ENCODE data around the gene TNIK.

TNIK gene

DNA sequence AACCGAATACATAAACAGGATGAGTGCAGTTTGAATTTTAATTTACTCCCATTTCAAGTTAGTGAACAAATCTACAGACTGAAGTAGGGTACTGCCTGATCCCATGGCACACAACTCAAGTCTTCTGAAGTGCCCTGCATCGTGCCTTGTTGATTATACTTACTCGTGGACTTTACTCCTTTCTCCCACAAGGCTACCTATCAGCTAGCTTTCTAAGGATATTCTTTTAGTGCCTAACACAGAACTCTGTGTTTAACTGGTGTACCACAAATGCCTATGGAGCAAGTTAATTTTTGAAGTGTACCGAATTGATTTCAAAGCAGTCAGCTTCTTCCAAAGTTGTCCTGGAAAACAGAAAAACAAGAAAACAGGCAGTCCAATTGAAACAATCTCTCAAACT lies 119.8 kb downstream of the TNIK start:
- DNase-seq (ENCODE audit: low read depth in 3 of 3), result no peak

DNA sequence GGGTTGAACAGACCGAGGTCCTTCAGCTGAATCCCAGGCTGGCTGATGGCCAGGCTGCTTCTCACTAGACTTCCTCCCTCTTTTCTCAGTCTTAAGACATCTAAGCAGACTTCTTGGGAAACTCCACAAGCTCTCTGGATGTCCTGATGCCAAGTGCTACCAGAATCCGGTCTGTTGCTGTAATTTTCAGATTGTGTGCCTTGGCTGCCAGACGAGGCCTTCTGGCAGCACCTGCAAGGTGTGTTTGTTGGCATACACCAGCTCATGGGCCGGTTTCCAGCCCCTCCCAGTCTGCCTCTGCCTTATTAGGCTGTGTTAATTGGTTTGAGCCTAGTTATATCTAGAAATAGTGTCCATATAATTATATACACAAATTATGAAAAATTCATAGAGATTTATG lies 120.6 kb downstream of the TNIK start:
- DNase-seq (ENCODE audit: low read depth in 3 of 3), result no peak

DNA sequence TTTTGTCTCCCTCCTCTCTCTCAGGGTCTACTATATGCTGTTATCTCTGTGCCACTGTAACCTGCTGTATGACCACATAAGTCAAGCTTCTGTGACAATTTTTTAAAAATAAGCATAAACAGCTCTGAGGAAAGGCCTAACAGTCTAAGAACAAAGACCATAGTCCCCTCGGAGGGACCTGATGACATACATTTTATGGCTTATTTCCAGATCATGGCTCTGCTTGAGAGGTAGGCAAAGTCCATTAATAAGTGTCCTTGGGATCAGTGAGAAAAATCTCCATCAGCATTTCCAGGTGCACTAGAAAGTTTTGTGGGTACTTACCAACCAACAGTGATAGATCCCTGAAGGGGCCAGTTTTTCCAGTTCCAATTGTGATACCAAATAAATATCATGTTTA lies 123.8 kb downstream of the TNIK start:
- no peak for DNase-seq (ENCODE audit: low read depth in 3 of 3)

DNA sequence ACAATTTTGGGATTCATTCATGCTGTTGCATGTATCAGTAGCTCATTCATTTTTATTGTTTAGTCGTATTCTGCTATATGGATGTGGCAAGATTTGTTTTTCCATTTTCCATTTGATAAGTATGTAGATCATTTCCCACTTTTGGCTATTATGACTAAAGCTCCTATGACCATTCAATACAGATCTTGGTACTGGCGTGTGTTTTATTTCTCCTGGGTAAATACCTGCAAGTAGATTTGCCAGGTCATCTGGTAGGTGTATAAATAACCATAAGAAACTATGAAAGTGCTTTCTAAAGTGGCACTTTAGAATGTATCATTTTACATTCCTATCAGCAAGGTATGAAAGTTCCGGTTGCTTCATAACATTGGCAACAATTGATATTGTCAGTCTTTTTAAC lies 124.6 kb downstream of the TNIK start:
- DNase-seq (ENCODE audit: low read depth in 3 of 3), result no peak

DNA sequence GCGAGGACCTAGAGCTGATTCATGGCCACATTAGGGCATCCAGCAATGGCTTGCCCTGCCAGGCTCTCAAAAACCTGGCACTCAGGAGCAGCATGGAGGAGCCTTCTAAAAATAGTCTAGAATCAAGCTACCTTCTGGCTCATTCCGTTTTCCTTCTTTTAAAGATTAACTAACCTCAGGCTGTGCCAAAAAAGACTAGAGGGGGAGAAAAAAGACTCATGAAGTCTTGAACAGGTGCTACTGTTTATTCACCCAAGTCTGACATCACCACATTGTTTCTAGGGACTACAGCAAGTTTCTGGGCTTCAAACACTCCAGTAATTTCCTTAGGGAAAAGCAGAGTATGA lies 125.8 kb downstream of the TNIK start:
- no peak for DNase-seq (ENCODE audit: low read depth in 3 of 3)

DNA sequence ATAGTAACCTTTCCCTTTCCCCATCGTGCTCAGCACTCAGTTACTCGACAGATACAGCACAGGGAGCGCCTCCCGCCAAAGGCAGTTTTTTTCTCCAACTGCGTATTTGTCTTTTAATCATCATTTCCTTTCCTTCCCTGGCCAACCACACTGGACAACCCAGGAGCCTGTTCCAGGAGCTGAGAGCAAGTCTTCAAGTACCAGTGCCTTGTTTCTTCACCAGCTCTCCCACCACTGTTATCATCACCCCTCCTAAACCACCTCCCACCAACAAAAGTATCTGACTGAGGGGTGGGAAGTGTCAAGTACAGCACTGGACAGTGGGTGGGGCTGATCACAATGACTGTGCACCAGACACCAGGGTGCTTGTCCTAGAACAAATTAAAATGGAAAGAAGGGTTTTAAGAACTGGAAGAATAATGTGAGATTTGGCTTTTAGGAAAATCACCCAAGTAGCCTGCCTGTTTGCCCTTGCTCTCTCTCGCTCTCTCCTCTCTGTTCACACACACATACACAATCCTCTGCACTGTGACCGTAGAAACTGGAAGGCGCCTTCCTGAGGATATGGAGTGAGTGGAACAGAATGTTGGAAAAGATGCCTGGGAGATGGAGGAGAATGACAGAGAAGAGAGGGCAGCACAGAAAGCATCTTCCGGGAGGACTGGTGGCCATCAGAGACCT lies 126.3 kb downstream of the TNIK start:
- DNase-seq (ENCODE audit: low read depth in 3 of 3), result no peak

DNA sequence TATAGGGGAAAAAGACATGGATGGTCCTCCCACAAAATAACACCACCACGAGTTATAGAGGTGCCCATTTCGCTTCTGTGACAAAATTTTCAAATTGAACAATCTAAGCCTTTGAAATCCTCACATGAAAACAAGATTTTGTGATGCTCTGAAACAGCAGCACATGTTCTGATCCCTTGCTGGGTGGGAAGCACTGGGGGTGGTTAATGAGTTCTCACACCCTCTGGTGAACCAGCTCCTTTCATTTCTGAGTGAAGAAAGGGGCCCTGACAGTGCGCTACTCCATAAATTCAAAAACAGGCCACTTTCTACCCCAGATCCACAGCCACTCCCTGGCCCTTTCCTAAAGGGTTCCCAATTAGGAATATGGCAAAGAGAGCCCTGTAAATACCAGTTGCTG lies 129.3 kb downstream of the TNIK start:
- DNase-seq (ENCODE audit: low read depth in 3 of 3), result no peak

DNA sequence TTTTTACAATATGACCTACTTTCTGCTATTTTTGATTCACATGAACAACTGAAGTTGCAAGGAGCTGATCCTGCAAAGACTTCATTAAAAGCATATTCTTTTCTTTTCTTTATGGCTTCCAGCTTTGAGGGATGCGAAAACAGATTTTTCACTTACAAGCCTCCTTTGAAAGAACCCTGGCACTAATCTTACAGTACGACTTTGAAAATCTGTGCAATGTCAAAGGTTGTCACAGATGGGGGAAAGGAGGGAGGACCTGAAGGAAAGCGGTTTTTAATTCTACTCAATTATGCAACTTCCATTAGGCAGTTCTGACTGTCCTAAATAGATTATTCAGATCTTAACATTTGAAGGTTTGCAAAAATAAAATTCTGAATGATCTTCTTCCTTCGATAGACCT lies 130.5 kb downstream of the TNIK start:
- DNase-seq (ENCODE audit: low read depth in 3 of 3), result no peak

DNA sequence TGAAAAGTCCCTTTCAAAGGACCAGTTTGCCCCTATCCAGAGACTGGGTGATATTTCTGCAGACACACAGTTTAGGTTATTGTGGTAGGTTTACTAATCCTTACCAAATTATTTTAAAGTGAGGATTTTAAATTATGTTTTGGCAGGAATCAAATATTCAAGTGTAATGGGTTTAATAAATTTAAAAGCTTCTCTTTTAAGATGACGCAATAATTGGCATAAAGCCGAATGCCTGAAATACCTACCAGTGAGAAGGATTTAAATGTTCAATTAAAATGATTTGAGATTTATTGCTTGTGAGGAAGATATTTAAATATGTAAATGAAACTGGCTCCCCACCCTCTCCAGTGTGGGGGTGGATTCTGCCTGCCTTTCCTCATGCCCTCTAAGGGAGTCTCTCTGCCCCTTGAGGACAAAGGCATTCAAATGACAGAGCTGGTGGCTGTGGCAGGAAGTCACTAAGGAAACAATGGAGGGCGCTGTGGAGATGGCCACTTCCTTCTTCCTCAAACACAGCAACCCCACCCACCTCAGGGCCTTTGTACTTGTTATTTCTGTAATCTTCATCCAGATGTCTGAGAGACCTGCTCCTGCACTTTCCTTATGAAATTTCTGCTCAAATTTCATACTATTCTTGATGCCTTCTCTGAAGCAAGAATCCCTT lies 131.7 kb downstream of the TNIK start:
- peak in 2 of 3 donors; percentile 15 to 28 for DNase-seq (ENCODE audit: low read depth in 3 of 3)

DNA sequence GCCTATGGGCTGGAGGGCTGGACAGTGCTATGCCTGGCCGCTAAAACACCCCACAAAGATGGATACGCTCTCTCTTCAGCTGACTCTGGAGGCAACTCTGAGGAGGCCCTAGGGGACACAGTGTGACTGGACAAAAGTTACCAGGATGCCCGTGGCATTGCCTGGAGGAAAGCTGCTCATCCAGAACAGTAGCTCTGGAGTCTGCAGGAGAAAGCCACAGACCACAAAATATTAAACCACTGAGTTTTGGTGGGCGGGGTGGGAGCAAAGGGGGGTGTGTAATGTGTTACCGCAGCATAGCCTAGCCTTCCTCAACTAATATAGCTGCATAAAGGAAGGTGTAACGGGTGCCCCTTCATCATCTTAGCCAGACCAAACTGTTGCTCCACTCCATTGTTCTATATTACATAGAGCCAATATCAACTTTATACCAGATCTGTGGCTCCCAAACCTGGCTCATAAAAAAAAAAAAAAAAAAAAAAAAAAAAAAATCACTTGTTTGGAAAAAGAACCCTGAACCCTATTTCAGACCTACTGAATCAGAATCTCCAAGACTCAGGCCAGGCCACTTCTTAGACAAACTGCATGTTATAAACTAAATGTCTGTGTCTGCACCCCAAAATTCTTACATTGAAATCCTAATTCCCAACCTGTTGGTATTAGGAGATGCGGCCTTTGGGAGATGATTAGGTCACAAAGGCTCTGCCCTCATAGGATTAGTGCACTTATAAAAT lies 132.6 kb downstream of the TNIK start:
- no peak for DNase-seq (ENCODE audit: low read depth in 3 of 3)

DNA sequence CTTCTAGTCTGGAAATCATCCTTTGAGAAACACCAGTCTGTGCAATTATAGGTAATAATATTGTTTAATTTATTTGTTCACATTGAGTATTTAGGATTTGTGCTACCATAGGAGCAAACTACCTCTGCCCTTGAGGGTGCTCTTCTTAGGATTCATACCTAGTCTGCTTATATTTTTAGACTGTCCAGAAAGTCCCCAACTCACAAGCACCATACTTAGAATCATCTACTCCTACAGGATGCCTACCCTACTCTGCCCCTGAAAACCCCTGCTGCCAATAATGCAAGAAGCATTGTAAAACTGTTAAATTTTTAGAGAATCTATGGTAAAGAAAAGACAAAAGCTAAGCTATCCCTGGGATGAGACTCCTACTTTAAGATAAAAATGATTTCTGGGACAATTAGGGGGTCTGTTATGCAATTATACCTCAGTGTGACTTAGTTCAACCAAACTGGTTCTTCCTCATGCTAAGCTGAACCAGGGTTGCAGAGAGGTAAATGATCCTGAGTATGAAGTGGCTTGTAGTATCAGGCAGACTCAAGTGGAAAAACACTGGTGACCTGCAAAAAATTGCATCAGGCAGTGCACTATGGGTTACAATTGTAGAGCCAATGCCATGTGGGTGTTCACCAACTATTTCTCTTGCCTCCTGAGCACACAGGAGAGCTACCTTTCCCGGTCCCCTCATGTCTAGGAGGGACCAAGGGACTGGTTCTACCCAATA lies 133.3 kb downstream of the TNIK start:
- DNase-seq (ENCODE audit: low read depth in 3 of 3), result no peak

DNA sequence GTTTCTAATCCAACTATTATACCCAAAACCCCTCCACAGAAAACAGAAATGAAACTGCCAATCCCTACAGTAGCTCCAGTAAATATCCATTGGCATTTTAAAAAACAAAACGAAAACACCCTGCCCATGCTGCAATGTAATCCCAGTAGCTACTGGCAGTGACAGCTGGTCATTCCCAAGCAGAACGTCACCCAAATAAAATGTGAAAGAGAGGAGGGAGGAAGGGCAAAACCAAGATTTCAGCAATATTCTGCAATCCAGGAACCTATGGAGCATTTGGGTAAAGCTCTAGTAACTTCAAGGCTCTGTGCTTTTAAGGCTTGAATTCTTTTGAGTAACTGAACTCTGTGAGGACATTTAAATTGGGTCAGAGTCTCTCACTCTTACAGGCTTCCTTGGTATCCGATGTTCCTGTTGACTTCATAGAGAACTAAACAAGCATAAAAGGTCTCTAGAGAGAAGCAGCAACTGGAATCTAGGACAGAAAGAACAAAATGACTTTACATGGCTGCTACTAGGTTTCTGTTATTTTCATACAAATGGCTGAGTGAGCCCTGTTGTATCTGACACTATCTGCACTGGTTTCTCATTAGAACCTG lies 136.2 kb downstream of the TNIK start:
- DNase-seq (ENCODE audit: low read depth in 3 of 3), result no peak

DNA sequence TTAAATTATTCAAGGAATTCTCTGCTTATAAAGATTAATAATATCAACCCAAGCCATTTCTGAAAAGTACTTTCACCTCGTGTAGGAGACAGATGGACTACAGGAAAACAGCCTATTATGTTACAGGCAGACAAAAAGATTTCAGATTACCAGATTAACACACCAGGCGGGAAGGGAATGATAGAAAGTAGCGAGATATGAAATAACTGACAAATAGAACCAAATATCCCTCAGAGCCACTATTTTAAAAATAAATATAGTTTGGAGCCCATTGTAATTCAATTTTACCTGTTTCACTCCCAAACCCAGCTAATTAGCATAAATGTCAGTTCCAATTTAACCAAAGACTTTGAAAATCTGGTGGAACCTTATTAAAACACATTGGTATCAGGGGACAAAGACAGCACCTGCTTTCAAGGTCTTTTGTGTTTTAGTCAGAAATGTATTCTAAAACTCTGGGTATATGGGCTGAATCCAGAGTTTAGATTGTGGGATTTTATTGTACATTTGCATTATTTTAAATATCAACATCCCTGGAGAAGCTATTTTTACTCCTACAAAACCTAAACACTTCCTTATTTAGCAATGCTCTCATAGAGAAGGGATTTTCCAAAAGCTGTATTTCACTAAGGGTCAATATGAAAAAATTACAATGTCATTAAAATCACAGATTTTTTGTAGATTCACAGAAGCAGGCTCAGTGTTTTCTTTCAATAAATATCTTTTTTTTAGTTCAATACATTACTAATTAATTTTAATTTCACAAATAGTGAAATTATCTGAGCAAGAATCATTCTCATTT lies 138.4 kb downstream of the TNIK start:
- DNase-seq (ENCODE audit: low read depth in 3 of 3), result no peak

DNA sequence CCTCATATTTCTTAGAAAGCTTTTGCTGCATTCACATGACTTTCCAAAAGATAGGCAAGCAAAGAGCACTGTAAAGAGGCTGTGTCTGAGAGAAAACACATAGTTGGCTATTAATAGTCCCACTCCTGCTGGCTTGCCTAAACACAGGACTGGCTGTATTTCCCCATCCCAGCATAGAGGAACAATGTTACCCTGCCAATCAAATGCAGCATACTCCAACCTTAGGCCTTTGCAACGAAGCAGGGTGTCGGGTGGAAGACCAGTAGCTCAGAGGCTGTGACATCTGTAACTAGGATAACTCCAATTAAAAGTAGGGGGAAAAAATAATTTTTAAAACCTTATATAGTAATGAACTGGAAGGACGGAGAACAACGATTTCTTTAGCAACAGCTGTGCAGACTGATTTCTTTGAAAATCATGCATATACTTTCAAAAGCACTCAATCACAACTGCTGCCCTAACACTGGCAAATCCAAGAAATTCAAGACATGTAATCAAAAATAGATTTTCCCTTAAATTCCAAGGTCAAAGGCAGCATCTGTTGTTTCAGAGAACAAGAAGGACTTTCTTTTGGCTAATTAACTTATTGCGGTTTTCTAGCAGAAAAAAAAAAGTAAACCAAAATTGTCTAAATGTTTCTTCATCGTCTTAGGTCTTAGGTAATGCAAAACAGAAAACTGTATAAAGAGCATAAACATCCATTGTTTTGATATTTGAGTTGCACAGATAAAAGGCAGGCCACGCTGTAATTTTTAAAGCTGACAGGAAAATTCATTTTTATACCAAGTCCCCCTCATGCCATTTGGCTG lies 139.3 kb downstream of the TNIK start:
- no peak for DNase-seq (ENCODE audit: low read depth in 3 of 3)

DNA sequence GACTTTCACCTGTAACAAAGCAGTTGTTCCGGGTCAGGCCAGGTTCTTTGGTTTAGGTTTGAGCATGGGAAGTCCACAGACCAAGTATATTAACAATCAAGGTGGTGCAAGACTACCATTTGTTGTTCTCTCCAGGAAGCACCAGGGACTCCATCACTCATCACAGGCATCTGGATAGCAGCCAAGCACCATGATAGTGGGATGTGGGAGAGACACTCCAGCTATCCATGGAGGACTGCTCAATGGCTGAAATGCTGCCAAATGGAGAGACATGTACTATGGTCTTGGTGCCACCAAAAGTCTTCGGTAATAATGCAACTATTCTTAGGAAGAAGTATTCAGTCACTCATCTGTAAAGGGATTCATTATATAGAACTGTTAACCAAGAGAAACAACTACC lies 143.0 kb downstream of the TNIK start:
- no peak for DNase-seq (ENCODE audit: low read depth in 3 of 3)

DNA sequence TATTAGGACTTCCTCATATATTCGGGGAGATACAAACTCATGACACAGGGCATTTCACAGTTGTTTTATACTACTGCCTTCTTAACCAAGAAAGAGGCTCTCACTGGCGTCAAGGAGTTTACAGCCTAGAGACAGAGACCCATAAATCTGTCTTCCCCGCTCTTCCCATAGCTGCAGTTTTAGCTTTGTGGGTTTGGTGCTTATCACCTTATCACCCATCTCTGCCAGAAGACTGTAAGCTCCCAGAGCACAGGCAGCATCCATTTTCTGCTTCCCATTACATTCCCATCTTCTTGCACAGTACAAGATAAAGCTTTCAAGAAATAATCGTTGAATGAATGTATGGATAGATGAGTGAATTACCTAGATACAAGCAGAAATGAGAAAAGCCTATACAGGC lies 144.3 kb downstream of the TNIK start:
- DNase-seq (ENCODE audit: low read depth in 3 of 3), result no peak

DNA sequence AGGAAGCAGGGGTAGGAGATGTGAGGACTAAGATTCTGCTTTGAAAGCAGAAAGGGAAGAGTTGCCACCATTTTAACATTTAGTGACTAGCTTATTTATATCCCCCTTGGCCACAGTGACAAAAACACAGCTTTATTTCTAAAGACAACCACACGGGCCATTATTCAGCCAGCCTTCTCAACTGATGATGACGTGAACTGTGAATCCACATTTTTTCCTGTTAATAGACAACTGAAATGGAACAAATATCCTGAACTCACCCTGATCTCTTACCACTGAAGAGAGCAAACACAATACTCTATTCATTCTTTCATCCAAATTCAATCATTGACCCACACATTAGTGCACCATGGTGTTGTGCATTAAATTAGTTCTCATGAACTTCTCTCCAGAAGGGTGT lies 145.1 kb downstream of the TNIK start:
- no peak for DNase-seq (ENCODE audit: low read depth in 3 of 3)

DNA sequence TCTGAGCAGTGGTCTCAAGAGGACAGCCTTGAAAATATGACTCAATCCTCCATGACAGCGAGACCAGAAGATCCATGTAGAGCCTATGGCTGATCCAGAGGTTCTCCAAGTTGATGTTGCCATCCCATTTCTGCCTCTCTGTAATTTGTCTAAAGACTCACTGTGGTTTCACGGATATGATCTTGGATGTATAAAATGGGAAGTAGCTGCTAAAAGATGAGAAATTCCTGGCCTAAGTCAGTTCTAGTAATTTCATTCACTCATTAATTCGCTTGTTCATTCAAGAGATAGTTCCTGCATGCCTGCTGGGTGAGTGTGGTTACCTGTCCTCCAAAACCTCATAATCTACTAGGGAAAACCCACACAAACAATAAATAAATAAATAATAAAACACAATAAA lies 145.9 kb downstream of the TNIK start:
- no peak for DNase-seq (ENCODE audit: low read depth in 3 of 3)

DNA sequence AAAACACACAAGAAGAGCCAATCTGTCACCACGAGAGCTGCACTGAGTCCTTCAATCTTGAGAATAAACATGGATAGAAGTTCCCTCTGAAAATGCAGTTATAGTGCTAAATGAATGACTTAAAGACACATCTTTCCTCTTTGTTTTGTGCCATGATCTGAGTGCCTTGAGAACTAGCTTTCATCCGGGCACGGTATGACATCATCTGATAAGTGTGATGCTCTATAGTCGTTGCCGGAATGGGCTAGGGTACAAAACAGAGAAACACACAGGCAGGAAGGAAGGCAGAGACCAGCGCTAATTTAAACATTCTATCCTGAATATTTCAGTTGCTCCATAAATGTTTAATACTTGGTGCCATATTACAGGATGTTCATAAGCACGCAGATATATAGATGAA lies 146.5 kb downstream of the TNIK start:
- DNase-seq (ENCODE audit: low read depth in 3 of 3), result no peak

DNA sequence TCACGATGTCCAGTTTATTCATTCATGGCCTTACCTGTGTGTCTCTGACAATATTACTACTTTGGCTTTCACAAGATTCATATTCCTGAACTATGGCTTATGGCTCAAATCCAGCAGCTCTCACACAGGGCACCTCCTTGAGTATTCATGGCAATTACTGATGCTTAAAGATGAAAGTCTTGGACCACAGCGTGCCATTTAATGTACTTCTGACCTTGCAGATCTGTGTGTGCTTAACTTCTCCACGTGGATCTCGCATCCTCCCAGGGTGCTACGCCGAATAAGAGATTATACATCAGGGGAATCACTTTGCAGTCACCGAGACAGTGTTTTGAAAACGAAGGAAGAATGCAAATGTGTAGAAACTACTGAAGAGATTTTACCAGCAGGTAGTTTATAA lies 147.5 kb downstream of the TNIK start:
- no peak for DNase-seq (ENCODE audit: low read depth in 3 of 3)

DNA sequence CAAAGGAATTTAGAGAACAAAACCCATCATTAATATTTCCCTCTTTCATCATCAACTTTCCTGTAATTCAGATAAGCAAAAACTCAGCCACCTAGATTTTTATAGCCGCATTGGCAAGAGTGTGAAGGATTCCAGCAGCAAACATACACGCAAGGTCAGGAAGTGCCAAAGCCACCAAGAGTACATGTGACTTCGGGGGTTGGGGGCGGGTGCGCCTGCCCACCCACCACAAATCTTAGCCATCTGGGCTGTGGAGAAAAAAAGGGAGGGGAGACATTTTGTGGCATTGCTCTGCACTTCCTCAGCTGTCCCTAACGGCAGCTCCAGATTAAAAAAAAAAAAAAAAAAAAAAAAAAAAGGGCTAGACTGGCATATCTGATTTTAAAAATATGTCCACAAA lies 148.4 kb downstream of the TNIK start:
- DNase-seq (ENCODE audit: low read depth in 3 of 3), result no peak

Data from stimulated activated CD4-positive, alpha-beta T cell treated with anti-CD3 and anti-CD28 coated beads, TNF-alpha, amount 100 ng/mL, for 48 hours (primary cell).